Ectodermal cell (in vitro differentiated cells): ENCODE measurements around the gene UMAD1.

Source experiments
- H3K27ac ChIP-seq: 2 replicates; pipeline ENCODE4 v1.7.0; 2013; ENCODE audit warnings: mild to moderate bottlenecking, low read depth, low read length; ENCODE audit not compliant: insufficient read depth, poor library complexity, severe bottlenecking
- H3K27me3 ChIP-seq: 2 replicates; pipeline ENCODE4 v1.7.0; 2013; ENCODE audit warnings: mild to moderate bottlenecking, low read length; ENCODE audit not compliant: insufficient read depth, control insufficient read depth, poor library complexity, severe bottlenecking
- H3K36me3 ChIP-seq: one replicate; pipeline ENCODE4 v1.7.0; 2013; ENCODE audit warnings: low read length; ENCODE audit not compliant: control insufficient read depth, insufficient read depth
- H3K4me1 ChIP-seq: one replicate; pipeline ENCODE4 v1.7.0; 2013; ENCODE audit warnings: low read length; ENCODE audit not compliant: control insufficient read depth, insufficient read depth
- H3K4me3 ChIP-seq: 2 replicates; pipeline ENCODE4 v1.7.0; 2013; ENCODE audit warnings: low read depth, low read length, control low read depth; ENCODE audit not compliant: insufficient read depth
- H3K9me3 ChIP-seq: 2 replicates; pipeline ENCODE4 v1.7.0; 2013; ENCODE audit warnings: mild to moderate bottlenecking, low read length, moderate library complexity; ENCODE audit not compliant: control insufficient read depth
- WGBS, 2 experiments: methylation state at CpG; one replicate each; pipeline ENCODE4 v1.1.7; 2013; ENCODE audit warnings: missing lambda C conversion rate in 2 of 2; 5-methylcytosine and 5-hydroxymethylcytosine counted together

UMAD1 gene

DNA sequence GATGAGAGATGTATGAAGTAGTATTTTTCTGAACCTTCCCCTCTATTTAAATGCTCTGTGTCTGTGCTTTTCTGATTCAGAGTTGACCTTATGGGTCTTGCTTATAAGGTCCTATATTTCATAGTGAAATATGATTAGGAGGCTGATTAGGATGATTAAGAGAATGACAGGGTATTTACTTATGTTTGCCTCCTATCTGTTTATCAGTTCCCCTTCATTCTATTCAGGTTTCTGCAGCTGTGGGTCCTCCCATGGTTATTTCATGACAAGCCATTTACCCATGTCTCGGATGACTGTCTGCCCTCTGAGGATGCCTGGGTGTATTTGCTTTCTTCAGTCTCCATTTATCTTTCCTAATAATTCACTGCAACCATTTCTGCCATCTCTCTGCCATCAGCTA lies 61.0 kb downstream of the UMAD1 start:
- Histone ChIP-seq H3K4me3 (no peak overlapping the region), H3K27ac (no peak overlapping the region), H3K4me1 (no peaks in the 10 kb centered on the region), H3K36me3 (no peaks in the 10 kb centered on the region), H3K9me3 (no peaks in the 10 kb centered on the region), H3K27me3 (no peaks in the 10 kb centered on the region)
- WGBS, 2 experiments, result 92 to 95% methylated on average over 1 of the region's 1 CpG

DNA sequence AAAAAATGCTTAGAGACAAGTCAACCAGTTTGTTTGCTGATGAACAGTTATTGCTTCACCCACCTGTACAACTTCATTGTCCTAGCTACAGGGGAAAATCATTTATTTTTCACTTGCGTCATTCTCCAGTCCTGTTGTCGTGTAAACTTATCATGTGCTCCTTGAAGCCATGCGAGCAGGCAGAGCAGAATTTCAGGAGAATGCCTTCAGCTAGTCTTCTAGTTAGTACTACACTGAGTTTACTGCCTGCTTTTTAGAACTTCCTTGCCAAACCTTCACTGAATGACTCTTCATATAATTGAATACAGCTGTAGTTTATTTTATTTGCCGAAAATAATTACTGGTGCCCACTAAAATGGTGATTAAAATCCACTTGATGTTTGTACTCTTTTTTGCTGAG lies 62.3 kb downstream of the UMAD1 start:
- H3K4me1 ChIP-seq, result peaks cover 4% of the 10 kb centered on the region
- no peak overlapping the region for H3K27ac ChIP-seq
- no peaks in the 10 kb centered on the region for H3K27me3 ChIP-seq
- whole genome bisulfite sequencing, 2 experiments, result 91 to 94% methylated on average over 3 to 4 of the region's 4 CpGs
- no peaks in the 10 kb centered on the region for H3K36me3 ChIP-seq
- H3K9me3 ChIP-seq, result no peaks in the 10 kb centered on the region
- H3K4me3 ChIP-seq, result no peak overlapping the region

DNA sequence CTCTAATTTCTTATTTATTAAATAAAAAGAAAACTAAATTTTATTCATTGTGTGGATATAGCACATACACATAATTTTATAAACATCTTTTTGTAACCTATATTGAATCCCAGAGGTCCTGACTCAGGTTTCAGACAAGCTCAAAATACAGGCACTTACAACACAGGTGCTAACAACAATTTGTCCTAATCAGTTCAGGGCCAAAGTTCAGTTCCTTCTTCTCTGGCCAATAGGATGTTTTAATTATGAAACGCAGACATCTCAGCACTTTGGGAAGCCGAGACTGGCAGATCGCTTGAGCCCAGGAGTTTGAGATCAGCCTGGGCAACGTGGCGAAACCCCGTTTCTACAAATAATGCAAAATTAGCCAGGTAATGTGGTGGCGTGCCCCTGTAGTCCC lies 62.9 kb downstream of the UMAD1 start:
- H3K27me3 ChIP-seq, result no peaks in the 10 kb centered on the region
- no peak overlapping the region for H3K4me3 ChIP-seq
- no peaks in the 10 kb centered on the region for H3K9me3 ChIP-seq
- H3K36me3 ChIP-seq, result no peaks in the 10 kb centered on the region
- H3K4me1 ChIP-seq, result peaks cover 6% of the 10 kb centered on the region
- WGBS, 2 experiments, result 94 to 97% methylated on average over 7 of the region's 7 CpGs
- H3K27ac ChIP-seq, result no peak overlapping the region

DNA sequence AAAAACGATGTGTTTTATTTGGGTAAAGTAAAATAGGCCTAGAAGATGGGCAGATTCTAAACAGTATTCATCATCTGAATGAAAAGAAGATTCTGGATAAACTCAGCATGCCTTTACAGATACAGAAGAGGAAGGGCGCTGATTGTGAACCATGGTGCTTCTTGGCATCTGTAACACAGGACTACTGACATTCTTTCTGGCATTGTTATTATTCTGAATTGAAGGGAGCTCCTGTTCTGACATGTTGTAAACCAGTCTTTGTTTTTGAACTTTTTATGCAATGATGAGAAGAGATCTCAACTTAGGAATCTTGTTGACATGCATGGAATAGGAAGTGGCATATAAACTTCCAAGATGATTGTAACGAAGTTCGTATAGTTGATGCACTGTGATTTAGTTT lies 64.3 kb downstream of the UMAD1 start:
- Histone ChIP-seq H3K4me1 (peaks cover 11% of the 10 kb centered on the region), H3K4me3 (no peak overlapping the region), H3K36me3 (no peaks in the 10 kb centered on the region), H3K27ac (no peak overlapping the region), H3K9me3 (no peaks in the 10 kb centered on the region), H3K27me3 (no peaks in the 10 kb centered on the region)
- WGBS, 2 experiments, result 85 to 96% methylated on average over 4 of the region's 4 CpGs

DNA sequence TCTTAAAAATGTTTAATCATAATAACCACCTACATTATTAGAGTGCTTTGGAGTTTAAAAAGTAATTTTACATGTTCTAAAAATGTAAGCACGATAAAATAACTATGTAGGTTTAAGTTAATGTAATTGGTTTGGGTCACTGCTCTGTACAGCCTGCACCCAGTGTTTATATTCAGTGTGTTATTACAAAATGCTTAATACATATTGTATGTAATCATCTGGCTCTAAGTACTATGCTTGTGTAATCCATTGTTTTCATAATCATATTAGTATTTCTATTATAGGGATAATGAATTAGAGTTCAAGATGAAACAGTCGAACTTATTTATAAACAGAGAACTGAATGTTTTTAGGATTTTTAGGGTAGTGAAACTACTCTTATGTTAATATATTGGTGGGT lies 64.8 kb downstream of the UMAD1 start:
- H3K4me3 ChIP-seq, result no peak overlapping the region
- H3K36me3 ChIP-seq, result no peaks in the 10 kb centered on the region
- 80 to 100% methylated on average over 1 to 2 of the region's 2 CpGs for WGBS, 2 experiments
- no peaks in the 10 kb centered on the region for H3K9me3 ChIP-seq
- peaks cover 11% of the 10 kb centered on the region for H3K4me1 ChIP-seq
- no peaks in the 10 kb centered on the region for H3K27me3 ChIP-seq
- H3K27ac ChIP-seq, result no peak overlapping the region

DNA sequence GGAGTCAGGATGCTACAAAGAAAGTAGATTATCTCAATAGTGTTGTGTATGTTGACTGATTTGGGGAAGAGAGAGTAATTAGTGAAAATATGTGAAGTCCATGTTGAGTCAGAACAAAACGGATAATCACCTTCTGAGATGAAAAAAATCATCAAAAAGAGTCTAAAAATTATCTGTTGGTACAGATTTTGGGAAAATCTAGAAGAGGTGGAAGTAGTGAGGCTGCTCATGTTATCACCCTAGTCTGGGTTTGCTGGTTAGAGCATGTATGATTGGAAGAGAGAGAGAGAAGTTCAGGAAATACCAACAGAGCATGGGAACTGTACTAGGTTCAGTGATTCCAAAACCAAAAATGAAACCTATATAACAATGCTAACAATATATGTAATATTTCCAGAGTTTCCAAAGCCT lies 65.6 kb downstream of the UMAD1 start:
- peaks cover 11% of the 10 kb centered on the region for H3K4me1 ChIP-seq
- no peaks in the 10 kb centered on the region for H3K27me3 ChIP-seq
- no peak overlapping the region for H3K4me3 ChIP-seq
- no peaks in the 10 kb centered on the region for H3K9me3 ChIP-seq
- H3K27ac ChIP-seq, result no peak overlapping the region
- no peaks in the 10 kb centered on the region for H3K36me3 ChIP-seq
- WGBS, 2 experiments, result 89 to 93% methylated on average over 1 of the region's 1 CpG

DNA sequence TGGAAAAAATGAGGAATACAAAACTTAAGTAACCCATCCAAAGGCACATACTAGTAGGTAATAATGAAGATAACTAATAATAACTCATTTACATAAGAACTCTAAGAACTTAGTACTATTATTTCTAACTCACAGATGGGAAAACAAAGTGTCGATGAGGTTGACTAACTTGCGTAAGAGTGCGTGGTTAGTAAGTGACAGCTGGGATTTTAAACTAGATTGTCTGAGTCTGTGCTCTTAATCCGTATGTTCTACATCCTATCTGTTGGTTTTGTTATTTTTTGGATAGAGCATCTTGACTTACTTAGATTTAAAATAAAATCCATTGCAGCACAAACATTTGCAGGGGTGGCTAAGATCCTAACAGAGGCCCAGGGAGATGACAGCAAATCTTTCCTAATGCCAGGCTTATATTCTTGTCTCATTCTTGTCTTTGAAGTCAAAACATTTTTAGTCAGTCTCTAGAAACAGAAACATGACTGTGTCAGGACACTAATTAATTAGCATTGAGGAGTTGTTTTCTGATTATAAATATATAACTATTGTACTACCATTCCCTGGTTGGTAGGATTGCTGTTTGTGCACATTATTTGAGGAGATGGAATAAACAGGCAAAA lies 66.1 kb downstream of the UMAD1 start:
- Histone ChIP-seq H3K4me1 (peaks cover 11% of the 10 kb centered on the region), H3K36me3 (no peaks in the 10 kb centered on the region), H3K27me3 (no peaks in the 10 kb centered on the region), H3K4me3 (no peak overlapping the region), H3K27ac (no peak overlapping the region), H3K9me3 (no peaks in the 10 kb centered on the region)
- WGBS, 2 experiments, result 84 to 97% methylated on average over 4 of the region's 4 CpGs

DNA sequence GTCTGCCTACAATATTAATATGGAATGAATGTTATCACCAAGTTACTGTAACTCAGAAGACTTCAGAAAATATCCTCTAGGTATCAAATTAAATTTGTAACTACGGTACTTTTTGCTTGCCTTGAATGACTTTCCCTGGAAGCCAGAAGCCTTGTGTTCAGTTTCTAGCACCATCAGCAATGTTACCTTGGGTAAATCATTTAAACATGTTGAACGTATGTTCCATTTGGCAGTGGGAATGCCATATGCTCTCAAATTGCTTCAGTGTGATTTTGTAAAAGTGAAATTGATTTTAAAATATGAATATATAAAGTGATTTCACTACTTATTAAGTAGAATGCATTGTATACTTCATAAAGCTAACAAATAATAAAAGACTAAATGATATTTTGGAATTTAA lies 66.7 kb downstream of the UMAD1 start:
- no peaks in the 10 kb centered on the region for H3K27me3 ChIP-seq
- H3K36me3 ChIP-seq, result no peaks in the 10 kb centered on the region
- H3K27ac ChIP-seq, result no peak overlapping the region
- WGBS, 2 experiments, result 89 to 97% methylated on average over 2 of the region's 2 CpGs
- H3K9me3 ChIP-seq, result no peaks in the 10 kb centered on the region
- H3K4me1 ChIP-seq, result peaks cover 11% of the 10 kb centered on the region
- no peak overlapping the region for H3K4me3 ChIP-seq

DNA sequence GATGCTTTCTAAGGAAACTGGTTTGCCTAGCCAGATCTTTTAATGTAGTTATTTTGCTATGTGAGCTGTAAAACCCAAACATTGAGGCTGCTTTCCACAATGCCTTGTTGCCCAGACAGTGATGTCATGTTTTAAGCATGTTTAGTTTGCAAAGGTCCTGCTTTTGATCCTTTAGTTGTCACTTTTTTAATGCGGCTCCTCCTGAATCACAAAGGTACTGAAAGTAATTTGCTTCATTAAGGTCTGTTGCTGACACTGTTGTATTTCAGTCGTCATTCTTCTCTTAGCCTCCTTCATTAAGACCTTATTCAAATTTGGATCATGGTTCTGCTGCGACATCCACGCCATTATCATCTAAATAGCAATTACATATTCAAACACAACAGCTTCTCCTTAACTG lies 67.3 kb downstream of the UMAD1 start:
- H3K27me3 ChIP-seq, result no peaks in the 10 kb centered on the region
- H3K27ac ChIP-seq, result no peak overlapping the region
- H3K9me3 ChIP-seq, result no peaks in the 10 kb centered on the region
- 18 to 34% methylated on average over 4 of the region's 4 CpGs for WGBS, 2 experiments
- no peak overlapping the region for H3K4me3 ChIP-seq
- no peaks in the 10 kb centered on the region for H3K36me3 ChIP-seq
- peaks cover 11% of the 10 kb centered on the region for H3K4me1 ChIP-seq

DNA sequence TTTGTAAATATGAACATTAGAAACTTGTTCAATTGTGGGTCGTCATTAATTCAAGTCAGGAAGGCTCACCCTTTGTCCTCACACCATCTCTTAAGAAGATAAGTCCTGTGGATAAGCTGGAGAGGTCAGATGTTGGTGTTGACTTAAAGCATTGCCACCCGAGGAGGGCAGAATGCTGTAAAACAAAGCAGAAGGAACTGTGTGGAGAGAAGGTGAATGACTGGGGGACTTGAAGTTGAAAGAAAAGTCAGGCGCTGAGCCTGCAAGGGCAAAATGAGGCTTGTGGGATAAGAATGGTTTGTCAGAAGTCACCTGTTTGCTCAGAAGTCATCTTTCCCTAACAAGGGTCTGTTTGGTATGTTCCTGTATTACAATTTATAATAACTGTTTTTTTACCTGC lies 68.7 kb downstream of the UMAD1 start:
- WGBS, 2 experiments, result 5 to 8% methylated on average over 3 of the region's 3 CpGs

DNA sequence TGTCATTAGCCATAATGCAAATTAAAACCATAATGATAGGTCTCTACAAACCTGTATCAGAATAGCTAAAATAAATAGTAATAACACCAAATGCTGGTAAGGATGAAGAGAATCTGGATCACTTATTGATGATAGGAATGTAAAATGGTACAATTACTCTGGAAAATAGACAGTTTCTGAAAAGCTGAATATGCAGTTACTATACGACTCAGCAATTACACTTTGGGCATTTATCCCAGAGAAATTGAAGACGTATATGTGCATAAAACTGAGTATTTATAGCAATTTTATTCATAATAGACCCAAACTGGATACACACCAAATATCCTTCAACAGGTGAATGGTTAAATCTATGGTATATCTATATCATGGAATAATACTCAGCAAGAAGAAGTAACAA lies 69.9 kb downstream of the UMAD1 start:
- 97 to 100% methylated on average over 1 to 2 of the region's 2 CpGs for WGBS, 2 experiments
- Histone ChIP-seq H3K27ac (no peak overlapping the region), H3K36me3 (no peaks in the 10 kb centered on the region), H3K27me3 (no peaks in the 10 kb centered on the region), H3K4me3 (no peak overlapping the region), H3K4me1 (peaks cover 11% of the 10 kb centered on the region), H3K9me3 (no peaks in the 10 kb centered on the region)

More for the DNA sequence above, 68.7 kb downstream of the UMAD1 start:
- Histone ChIP-seq H3K4me1 (peaks cover 11% of the 10 kb centered on the region), H3K36me3 (no peaks in the 10 kb centered on the region), H3K9me3 (no peaks in the 10 kb centered on the region), H3K27ac (no peak overlapping the region), H3K27me3 (no peaks in the 10 kb centered on the region), H3K4me3 (no peak overlapping the region)
